ENCODE results near the gene ST3GAL3. TPM values are rescaled to one million over a fixed set of nuclear protein-coding genes. Genes with fewer than 3 reads are reported as not detected.

ST3GAL3 gene
- total RNA-seq, 1 donor from 2014 or later = 24.4 TPM

DNA sequence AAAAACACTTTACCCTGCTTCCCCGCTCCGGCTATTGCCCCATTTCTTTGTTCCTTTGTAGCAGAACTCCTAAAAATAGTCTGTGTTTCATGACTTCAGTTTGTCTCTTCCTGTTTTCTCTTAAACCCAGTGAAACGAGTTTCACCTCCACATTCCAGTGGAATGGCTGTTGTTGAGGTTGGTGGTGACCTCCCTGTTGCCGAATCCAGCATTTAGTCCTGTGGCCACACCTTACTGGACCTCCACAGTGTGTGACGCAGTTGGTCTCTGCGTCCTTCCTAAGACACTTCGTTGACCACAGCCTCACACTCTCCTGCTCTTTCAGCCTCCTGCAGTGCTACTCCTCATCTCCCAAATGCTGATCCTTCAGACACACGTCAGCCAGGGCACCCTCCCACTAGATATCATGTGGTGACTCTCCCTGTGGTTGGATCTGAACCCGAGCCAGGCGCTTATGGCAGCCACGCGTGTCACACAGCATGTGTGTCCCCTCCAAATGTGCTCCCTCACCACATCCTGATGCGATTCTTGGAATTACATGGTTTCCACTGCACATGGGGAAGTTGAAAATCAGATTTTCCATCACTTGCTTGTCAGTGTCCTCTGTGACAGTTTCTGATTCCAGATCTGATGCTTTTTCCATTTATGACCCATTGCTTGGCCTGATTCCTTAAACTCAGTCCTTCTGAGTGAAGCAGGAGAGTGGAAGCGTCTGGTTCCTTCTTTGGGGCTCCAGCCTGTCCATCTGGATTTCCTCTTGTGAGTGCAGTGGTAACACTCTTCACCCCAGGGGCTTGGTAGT is 127.1 kb downstream of the ST3GAL3 start:
- H3K4me1 Mint-ChIP-seq (ENCODE audit: unreplicated experiment) = peaks cover 31% of the 10 kb centered on the region
- no peaks in the 10 kb centered on the region for H3K27me3 Mint-ChIP-seq
- TF ChIP-seq, protein P1, sequence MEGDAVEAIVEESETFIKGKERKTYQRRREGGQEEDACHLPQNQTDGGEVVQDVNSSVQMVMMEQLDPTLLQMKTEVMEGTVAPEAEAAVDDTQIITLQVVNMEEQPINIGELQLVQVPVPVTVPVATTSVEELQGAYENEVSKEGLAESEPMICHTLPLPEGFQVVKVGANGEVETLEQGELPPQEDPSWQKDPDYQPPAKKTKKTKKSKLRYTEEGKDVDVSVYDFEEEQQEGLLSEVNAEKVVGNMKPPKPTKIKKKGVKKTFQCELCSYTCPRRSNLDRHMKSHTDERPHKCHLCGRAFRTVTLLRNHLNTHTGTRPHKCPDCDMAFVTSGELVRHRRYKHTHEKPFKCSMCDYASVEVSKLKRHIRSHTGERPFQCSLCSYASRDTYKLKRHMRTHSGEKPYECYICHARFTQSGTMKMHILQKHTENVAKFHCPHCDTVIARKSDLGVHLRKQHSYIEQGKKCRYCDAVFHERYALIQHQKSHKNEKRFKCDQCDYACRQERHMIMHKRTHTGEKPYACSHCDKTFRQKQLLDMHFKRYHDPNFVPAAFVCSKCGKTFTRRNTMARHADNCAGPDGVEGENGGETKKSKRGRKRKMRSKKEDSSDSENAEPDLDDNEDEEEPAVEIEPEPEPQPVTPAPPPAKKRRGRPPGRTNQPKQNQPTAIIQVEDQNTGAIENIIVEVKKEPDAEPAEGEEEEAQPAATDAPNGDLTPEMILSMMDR (conservative IDR thresholded peaks at IDR 0.05) = no peak
- no peak overlapping the region for H3K4me3 Mint-ChIP-seq
- peaks cover 8% of the 10 kb centered on the region for H3K36me3 Mint-ChIP-seq
- no peaks in the 10 kb centered on the region for H3K9me3 Mint-ChIP-seq
- H3K27ac Mint-ChIP-seq = no peak overlapping the region
- no peak for DNase-seq (ENCODE audit: extremely low spot score, unreplicated experiment)

DNA sequence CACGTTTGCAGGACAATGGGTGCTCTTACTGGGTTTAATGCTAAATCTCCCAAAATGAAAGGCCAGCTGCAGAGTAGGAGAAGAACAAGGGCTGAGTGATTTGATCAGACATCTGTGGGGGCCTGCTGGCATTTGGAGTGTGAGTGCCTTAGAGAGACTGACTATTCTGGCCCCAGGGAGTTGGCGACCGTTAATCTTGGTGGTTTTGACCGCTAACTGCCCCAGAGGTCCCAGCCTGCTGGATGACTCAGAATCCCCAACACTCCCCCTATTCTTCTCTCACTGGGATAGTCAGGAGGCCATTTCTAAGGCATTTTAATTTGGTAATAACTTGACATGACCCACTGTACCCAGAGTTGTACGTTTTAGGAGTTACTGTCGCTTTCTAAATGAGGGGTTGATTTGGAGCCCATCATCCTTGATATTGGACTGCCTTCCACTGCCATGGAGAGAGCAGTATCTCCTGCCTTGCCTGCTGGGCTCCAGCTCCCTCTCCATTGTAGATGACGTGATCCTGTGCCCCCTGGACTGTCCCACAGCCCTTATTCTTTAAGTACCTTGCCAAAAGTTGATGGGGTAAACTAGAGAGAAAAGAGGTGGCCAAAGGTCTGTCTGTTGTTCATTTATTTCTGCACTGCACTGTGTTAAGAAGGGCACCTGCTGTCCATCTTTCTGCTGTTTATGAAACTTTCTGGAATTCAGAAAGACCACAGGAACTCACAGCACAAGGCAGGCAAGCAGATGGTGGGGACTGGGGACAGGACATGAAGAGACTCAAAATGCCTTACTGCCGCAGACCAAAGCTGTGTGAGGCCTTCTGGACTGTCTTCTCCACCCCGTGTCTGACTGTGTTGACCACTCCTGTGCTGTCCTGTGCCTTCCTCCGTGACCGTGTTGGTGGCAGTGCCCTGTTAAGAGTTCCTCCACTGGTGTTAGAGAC is 128.0 kb downstream of the ST3GAL3 start:
- DNase-seq (ENCODE audit: extremely low spot score, unreplicated experiment) = no peak
- Mint-ChIP-seq H3K27me3 (no peaks in the 10 kb centered on the region), H3K36me3 (peaks cover 14% of the 10 kb centered on the region), H3K4me1 (ENCODE audit: unreplicated experiment) (peaks cover 31% of the 10 kb centered on the region), H3K27ac (no peak overlapping the region), H3K9me3 (no peaks in the 10 kb centered on the region), H3K4me3 (no peak overlapping the region)
- TF ChIP-seq, protein P1 (conservative IDR thresholded peaks at IDR 0.05) = no peak

DNA sequence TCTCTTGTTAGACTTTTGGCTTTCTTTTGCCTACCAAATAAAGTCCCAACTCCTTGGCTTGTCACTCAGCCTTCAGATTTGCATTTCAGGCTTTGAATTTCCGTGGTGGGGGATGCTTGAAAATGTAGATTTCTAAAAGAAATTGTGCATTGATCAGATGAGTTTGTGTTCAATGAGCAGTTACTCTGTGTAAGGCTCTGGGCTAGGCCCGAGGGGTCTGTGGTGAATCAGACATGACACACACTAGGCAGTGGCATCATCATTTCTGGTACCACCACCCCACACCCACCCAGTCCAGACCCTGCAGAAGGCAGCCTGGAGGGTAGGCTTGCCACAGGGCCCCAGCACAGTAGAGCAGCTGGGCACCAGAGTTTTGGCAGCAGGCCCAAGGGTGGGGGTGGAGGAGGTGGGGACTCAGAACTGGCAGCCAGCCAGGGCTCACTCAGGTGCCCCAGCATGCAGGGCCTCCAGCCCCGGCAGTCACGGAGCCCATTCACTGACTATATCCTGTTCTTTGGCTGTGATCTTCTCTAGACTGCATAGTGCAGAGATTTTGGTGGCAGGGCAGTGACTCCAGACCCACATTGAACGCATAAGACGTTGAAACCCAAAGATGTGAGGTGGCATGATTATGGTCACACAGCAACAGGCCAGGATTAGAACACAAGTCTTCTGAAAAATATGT is 129.1 kb downstream of the ST3GAL3 start:
- DNase-seq (ENCODE audit: extremely low spot score, unreplicated experiment) = no peak
- Mint-ChIP-seq H3K36me3 (peaks cover 18% of the 10 kb centered on the region), H3K9me3 (no peaks in the 10 kb centered on the region), H3K27me3 (no peaks in the 10 kb centered on the region), H3K4me3 (no peak overlapping the region), H3K27ac (no peak overlapping the region), H3K4me1 (ENCODE audit: unreplicated experiment) (peaks cover 31% of the 10 kb centered on the region)
- TF ChIP-seq, protein P1 (conservative IDR thresholded peaks at IDR 0.05) = no peak

DNA sequence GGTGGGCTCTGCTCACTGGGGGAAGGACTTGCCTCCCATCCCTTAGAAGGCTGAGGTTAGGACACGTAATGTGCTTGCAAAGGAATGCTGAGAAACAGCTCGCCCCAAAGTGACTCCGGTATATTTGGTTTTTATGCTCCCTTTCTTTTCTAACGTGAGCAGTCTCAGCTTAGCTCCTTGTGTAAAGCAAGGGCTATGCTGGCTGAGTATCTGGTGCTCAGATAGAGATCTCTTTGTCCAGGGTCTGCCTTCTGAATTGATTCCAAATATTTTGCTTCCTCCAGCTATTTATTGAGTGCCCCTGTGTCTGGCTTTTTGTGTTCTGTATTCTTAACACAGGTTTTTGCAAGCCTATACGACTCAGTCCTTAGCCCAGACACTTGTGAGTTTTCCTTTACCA is 131.7 kb downstream of the ST3GAL3 start:
- no peaks in the 10 kb centered on the region for H3K27me3 Mint-ChIP-seq
- TF ChIP-seq, protein P1 (conservative IDR thresholded peaks at IDR 0.05) = no peak
- H3K36me3 Mint-ChIP-seq = peaks cover 32% of the 10 kb centered on the region
- H3K9me3 Mint-ChIP-seq = peaks cover 11% of the 10 kb centered on the region
- peaks cover 31% of the 10 kb centered on the region for H3K4me1 Mint-ChIP-seq (ENCODE audit: unreplicated experiment)
- H3K4me3 Mint-ChIP-seq = no peak overlapping the region
- DNase-seq (ENCODE audit: extremely low spot score, unreplicated experiment) = no peak
- no peak overlapping the region for H3K27ac Mint-ChIP-seq
